H1 (cell line): ENCODE results near the gene SLC9A7. TPM values are rescaled to one million over a fixed set of nuclear protein-coding genes. Genes with fewer than 3 reads are reported as not detected.

Experiments used
- CTCF ChIA-PET: fragments of 300-600 bp; sonication (Branson Sonifier 250); formaldehyde crosslinking; loops from one replicate; lab custom pipeline; 2021; ENCODE audit not compliant: partially characterized antibody; lab: Charles Lee
- POLR2A ChIA-PET: fragments of 300-600 bp; sonication (Branson Sonifier 250); formaldehyde crosslinking; loops from one replicate; lab custom pipeline; 2021; ENCODE audit warnings: inconsistent platforms; ENCODE audit not compliant: partially characterized antibody; lab: Charles Lee
- DNase-seq, 2 experiments: peaks; one replicate each; pipeline versions ENCODE4 v3.0.0 to v3.0.0-alpha.2; 2010 to 2022; ENCODE audit warnings: low spot score in 2 of 2, low read depth in 1 of 2, mixed read lengths in 1 of 2
- FAIRE-seq: peaks from 2 replicates; lab custom pipeline; 2011; peaks lifted over from hg19 to GRCh38; lab: Jason Lieb, UNC
- H2AFZ ChIP-seq: 2 replicates; pipeline ENCODE4 v1.8.1; 2012; ENCODE audit warnings: low read length, inconsistent platforms
- H2AK5ac ChIP-seq: 2 replicates; pipeline ENCODE4 v1.6.1; 2013; ENCODE audit warnings: low read depth, low read length
- H2BK120ac ChIP-seq: replicated peaks from 2 replicates; pipeline ENCODE3; 2013; ENCODE audit warnings: low read depth, low read length, inconsistent platforms
- H2BK12ac ChIP-seq: 2 replicates; pipeline ENCODE4 v1.6.1; 2013; ENCODE audit warnings: low read depth, low read length
- H2BK15ac ChIP-seq: 2 replicates; pipeline ENCODE4 v1.6.1; 2013; ENCODE audit warnings: low read length
- H2BK20ac ChIP-seq: 2 replicates; pipeline ENCODE4 v1.6.1; 2013; ENCODE audit warnings: low read length
- H2BK5ac ChIP-seq: 2 replicates; pipeline ENCODE4 v1.6.1; 2013; ENCODE audit warnings: low read depth, low read length
- H3K14ac ChIP-seq: 2 replicates; pipeline ENCODE4 v1.6.1; 2013; ENCODE audit warnings: inconsistent platforms; ENCODE audit not compliant: insufficient read length
- H3K18ac ChIP-seq: 2 replicates; pipeline ENCODE4 v1.6.1; 2013; ENCODE audit warnings: low read length; ENCODE audit errors: extremely low read depth
- H3K23ac ChIP-seq: 2 replicates; pipeline ENCODE4 v1.6.1; 2013; ENCODE audit warnings: inconsistent platforms; ENCODE audit not compliant: insufficient read length
- H3K23me2 ChIP-seq: 2 replicates; pipeline ENCODE4 v1.6.1; 2013; ENCODE audit warnings: low read depth, low read length
- H3K27ac ChIP-seq: 2 replicates; pipeline ENCODE4 v1.6.1; 2011; ENCODE audit warnings: low read depth, low read length, inconsistent platforms
- H3K27me3 ChIP-seq, 4 experiments: replicated peaks in 1 of 4; 1 replicate in 1 of 4; 2 replicates in 3 of 4; pipeline versions ENCODE4 v1.6.1 to v1.8.1; 2011 to 2013; ENCODE audit warnings: low read length in 3 of 4, mild to moderate bottlenecking in 3 of 4, inconsistent platforms in 2 of 4, mixed read lengths in 2 of 4, moderate library complexity in 1 of 4; ENCODE audit not compliant: control insufficient read depth in 3 of 4, insufficient read depth in 3 of 4; ENCODE audit errors: extremely low read depth in 1 of 4
- H3K36me3 ChIP-seq, 4 experiments: 2 replicates each; pipeline versions ENCODE4 v1.6.1 to v1.8.1; 2011 to 2013; ENCODE audit warnings: mild to moderate bottlenecking in 4 of 4, low read length in 3 of 4, moderate library complexity in 2 of 4, control low read depth in 1 of 4, inconsistent platforms in 1 of 4; ENCODE audit not compliant: insufficient read depth in 4 of 4, control insufficient read depth in 2 of 4
- H3K4ac ChIP-seq: replicated peaks from 2 replicates; pipeline ENCODE3; 2013; ENCODE audit warnings: low read length, low read depth, mixed read lengths, inconsistent platforms; ENCODE audit not compliant: insufficient read length
- H3K4me1 ChIP-seq, 4 experiments: replicated peaks in 1 of 4; 1 replicate in 1 of 4; 2 replicates in 3 of 4; pipeline versions ENCODE4 v1.6.1 to v1.8.1; 2011 to 2013; ENCODE audit warnings: low read length in 3 of 4, inconsistent platforms in 2 of 4, mixed read lengths in 1 of 4; ENCODE audit not compliant: insufficient read depth in 4 of 4, control insufficient read depth in 3 of 4
- H3K4me2 ChIP-seq, 2 experiments: 2 replicates each; pipeline versions ENCODE4 v1.6.1 to v1.8.1; 2011 to 2013; ENCODE audit warnings: low read depth in 2 of 2, low read length in 2 of 2, control low read depth in 1 of 2, inconsistent platforms in 1 of 2, mild to moderate bottlenecking in 1 of 2; ENCODE audit not compliant: insufficient read depth in 1 of 2
- H3K4me3 ChIP-seq, 4 experiments: fragments of 200-600, 300-600 bp in 1 of 4; sonication (generic), shearing (Covaris generic), sonication (Bioruptor Twin) in 1 of 4; 2 replicates each; pipeline versions ENCODE4 v1.5.1 to v1.8.1; 2011 to 2016; ENCODE audit warnings: low read length in 4 of 4, low read depth in 3 of 4, control low read depth in 2 of 4, inconsistent platforms in 2 of 4, mild to moderate bottlenecking in 2 of 4, mixed read lengths in 1 of 4, moderate library complexity in 1 of 4; ENCODE audit not compliant: insufficient read depth in 2 of 4; ENCODE audit errors: extremely low read depth in 1 of 4
- H3K56ac ChIP-seq: replicated peaks from 2 replicates; pipeline ENCODE3; 2013; ENCODE audit warnings: low read depth, mild to moderate bottlenecking, mixed read lengths, low read length, inconsistent platforms; ENCODE audit not compliant: insufficient read length
- H3K79me1 ChIP-seq: 2 replicates; pipeline ENCODE4 v1.6.1; 2013; ENCODE audit warnings: low read depth, low read length, control low read depth
- H3K79me2 ChIP-seq, 2 experiments: 2 replicates each; pipeline versions ENCODE4 v1.6.1 to v1.8.1; 2012 to 2013; ENCODE audit warnings: low read length in 2 of 2, mild to moderate bottlenecking in 2 of 2, inconsistent platforms in 1 of 2; ENCODE audit not compliant: insufficient read depth in 2 of 2, control insufficient read depth in 1 of 2
- H3K9ac ChIP-seq, 4 experiments: replicated peaks in 1 of 4; 1 replicate in 1 of 4; 2 replicates in 3 of 4; pipeline versions ENCODE4 v1.6.1 to v1.8.1; 2011 to 2013; ENCODE audit warnings: low read depth in 3 of 4, low read length in 3 of 4, control low read depth in 2 of 4, mild to moderate bottlenecking in 2 of 4, moderate library complexity in 2 of 4, inconsistent platforms in 1 of 4; ENCODE audit errors: extremely low read depth in 1 of 4
- H3K9me3 ChIP-seq, 2 experiments: 2 replicates each; pipeline versions ENCODE4 v1.6.1 to v1.8.1; 2012 to 2013; ENCODE audit warnings: mild to moderate bottlenecking in 2 of 2, moderate library complexity in 2 of 2, control low read depth in 1 of 2, inconsistent platforms in 1 of 2, low read depth in 1 of 2, low read length in 1 of 2, mixed read lengths in 1 of 2; ENCODE audit not compliant: insufficient read depth in 2 of 2
- H4K20me1 ChIP-seq, 2 experiments: replicated peaks in 1 of 2; 2 replicates each; pipeline versions ENCODE3 to v1.8.1; 2011 to 2013; ENCODE audit warnings: inconsistent platforms in 2 of 2, low read length in 2 of 2, mild to moderate bottlenecking in 1 of 2; ENCODE audit not compliant: insufficient read depth in 2 of 2, control insufficient read depth in 1 of 2
- H4K5ac ChIP-seq: 2 replicates; pipeline ENCODE4 v1.6.1; 2013; ENCODE audit warnings: low read length, low read depth, mixed read lengths, inconsistent platforms; ENCODE audit not compliant: insufficient read length
- H4K8ac ChIP-seq: 2 replicates; pipeline ENCODE4 v1.8.0; 2013; ENCODE audit warnings: mild to moderate bottlenecking, moderate library complexity, low read length, inconsistent platforms; ENCODE audit not compliant: insufficient read depth; ENCODE audit errors: extremely low read depth
- H4K91ac ChIP-seq: replicated peaks from 2 replicates; pipeline ENCODE3; 2013; ENCODE audit warnings: low read length, mixed read lengths, inconsistent platforms; ENCODE audit not compliant: insufficient read length
- ASH2L ChIP-seq: fragments of 200-600, 300-600 bp; sonication (generic); IDR thresholded peaks from one replicate; pipeline ENCODE4 v1.7.1; 2017; ENCODE audit warnings: low read length
- BACH1 ChIP-seq: IDR thresholded peaks from 2 replicates; pipeline ENCODE4 v1.6.1; 2012; ENCODE audit warnings: low read length, improper control_type of control experiment
- CEBPB ChIP-seq: IDR thresholded peaks from 2 replicates; pipeline ENCODE4 v1.6.1; 2012; ENCODE audit warnings: low read depth, low read length
- CHD2 ChIP-seq: IDR thresholded peaks from 2 replicates; pipeline ENCODE4 v1.6.1; 2012; ENCODE audit warnings: low read length, improper control_type of control experiment
- CREB1 ChIP-seq: IDR thresholded peaks from 2 replicates; pipeline ENCODE4 v1.6.1; 2012; ENCODE audit warnings: inconsistent platforms
- JUN ChIP-seq: IDR thresholded peaks from 2 replicates; pipeline ENCODE4 v1.6.1; 2011; ENCODE audit warnings: low read depth, mild to moderate bottlenecking, improper control_type of control experiment, low read length
- KDM1A ChIP-seq: fragments of 200-600, 300-600 bp; sonication (generic); IDR thresholded peaks from 2 replicates; pipeline ENCODE4 v1.7.1; 2016; ENCODE audit warnings: mild to moderate bottlenecking, low read length, borderline replicate concordance
- KDM5A ChIP-seq: fragments of 200-600 bp; IDR thresholded peaks from 2 replicates; pipeline ENCODE4 v1.7.1; 2012; ENCODE audit warnings: mild to moderate bottlenecking, low read length, inconsistent platforms, mixed read lengths
- MAFK ChIP-seq: IDR thresholded peaks from 2 replicates; pipeline ENCODE4 v1.6.1; 2012; ENCODE audit warnings: low read depth, mild to moderate bottlenecking, improper control_type of control experiment, low read length
- POLR2AphosphoS5 ChIP-seq: IDR thresholded peaks from 2 replicates; pipeline ENCODE4 v1.6.1; 2011; ENCODE audit warnings: low read depth, low read length
- RAD21 ChIP-seq, 2 experiments: IDR thresholded peaks in 1 of 2; conservative IDR thresholded peaks in 1 of 2; 2 replicates each; pipeline ENCODE4 v1.6.1; 2011; ENCODE audit warnings: low read depth in 2 of 2, low read length in 2 of 2, improper control_type of control experiment in 1 of 2, inconsistent platforms in 1 of 2, mild to moderate bottlenecking in 1 of 2, moderate library complexity in 1 of 2
- SIN3A ChIP-seq, 2 experiments: IDR thresholded peaks in 1 of 2; conservative IDR thresholded peaks in 1 of 2; 2 replicates each; pipeline ENCODE4 v1.6.1; 2011 to 2012; ENCODE audit warnings: low read length in 2 of 2, improper control_type of control experiment in 1 of 2, low read depth in 1 of 2, mild to moderate bottlenecking in 1 of 2
- TAF1 ChIP-seq: IDR thresholded peaks from 2 replicates; pipeline ENCODE4 v1.6.1; 2011; ENCODE audit warnings: mild to moderate bottlenecking, low read depth, low read length
- TBP ChIP-seq: IDR thresholded peaks from 2 replicates; pipeline ENCODE4 v1.6.1; 2011; ENCODE audit warnings: low read depth, low read length, improper control_type of control experiment
- TCF12 ChIP-seq: IDR thresholded peaks from 2 replicates; pipeline ENCODE4 v1.6.1; 2011; ENCODE audit warnings: low read depth, mild to moderate bottlenecking, low read length
- TEAD4 ChIP-seq: IDR thresholded peaks from 2 replicates; pipeline ENCODE4 v1.6.1; 2012; ENCODE audit warnings: low read depth, low read length, inconsistent platforms, mixed read lengths
- ZNF274 ChIP-seq: IDR thresholded peaks from 2 replicates; pipeline ENCODE4 v1.7.0; 2012; ENCODE audit warnings: low read length, borderline replicate concordance; ENCODE audit errors: extremely low read depth
- WGBS, 2 experiments: shearing (Covaris generic) in 1 of 2; methylation state at CpG; one replicate each; pipeline versions ENCODE4 v1.1.6 to v1.1.7; 2013 to 2015; ENCODE audit warnings: low lambda C conversion rate in 2 of 2, mixed read lengths in 2 of 2, inconsistent platforms in 1 of 2, low coverage in 1 of 2, missing lambda C conversion rate in 1 of 2; ENCODE audit not compliant: insufficient replicate concordance in 2 of 2, insufficient coverage in 1 of 2, insufficient read length in 1 of 2; ENCODE audit errors: extremely low coverage in 1 of 2, missing lambda C conversion rate in 1 of 2; 5-methylcytosine and 5-hydroxymethylcytosine counted together
- polyA plus RNA-seq, 7 experiments: library from polyadenylated mRNA; depleted of rRNA in 3 of 7; stranded (reverse) in 5 of 7; unstranded in 2 of 7; fragments of >200 nt in 5 of 7; fragments of 200-250 nt in 2 of 7; gene quantifications; 1 replicate in 5 of 7; 2 replicates in 1 of 7; 4 replicates in 1 of 7; pipeline versions ENCODE4 v1.2.1 to v1.2.3, GENCODE V29; 2011 to 2013; ENCODE audit warnings: missing spikeins in 2 of 7, mixed read lengths in 2 of 7
- total RNA-seq: library from RNA; stranded (reverse); fragmentation: NEBNext Ultra II Directional; extraction: Animal tissue kit (Norgen Biotek cat#: 25700); gene quantifications from 2 replicates; pipeline ENCODE4 v1.2.1, GENCODE V29; 2021

SLC9A7 gene
- total and polyA plus RNA-seq, 2 of the 8 experiments (the other 6 are each of a cell fraction or from before 2014, with no cell fraction given): 6.7 to 17.2 TPM

- Histone ChIP-seq H3K27ac (no peak overlapping the region), H3K18ac (no peak overlapping the region), H3K79me1 (no peaks in the 10 kb centered on the region), H2AK5ac (no peak overlapping the region), H3K9ac (no peak overlapping the region), H2BK12ac (no peak overlapping the region), H3K23me2 (no peaks in the 10 kb centered on the region), H3K9me3 (no peaks in the 10 kb centered on the region), H3K14ac (no peak overlapping the region), H4K8ac (no peak overlapping the region), H4K20me1 (no peaks in the 10 kb centered on the region), H2BK120ac (no peak overlapping the region), H3K56ac (no peak overlapping the region), H4K91ac (no peak overlapping the region), H3K79me2 (peaks cover 0 to 41% of the 10 kb centered on the region in 2 experiments; a peak in 2 of 4 replicates), H2AFZ (no peak overlapping the region), H2BK15ac (no peak overlapping the region), H3K27me3 (no peaks in the 10 kb centered on the region), H4K5ac (no peak overlapping the region), H3K4me2 (no peak overlapping the region), H3K4me3 (no peak overlapping the region), H3K4me1 (no peaks in the 10 kb centered on the region), H2BK5ac (no peak overlapping the region), H3K4ac (no peak overlapping the region), H3K23ac (no peak overlapping the region), H2BK20ac (no peak overlapping the region), H3K36me3 (no peaks in the 10 kb centered on the region)
- ChIA-PET POLR2A (no interaction called here), CTCF (interaction anchor here (1.2 to 1.3 kb wide), 2 partner anchors 11 to 16 kb away, joined by 3 read pairs; no protein-coding TSS in a partner anchor)
- DNase-seq (no peak), FAIRE-seq (no peak)
- 92% methylated on average over 3 of the region's 3 CpGs; no CpG with 5 or more reads in 1 of the 2 experiments for WGBS, 2 experiments
- TF ChIP-seq BACH1 (no peak), TAF1 (no peak), TEAD4 (no peak), ASH2L (no peak), KDM1A (no peak), CEBPB (no peak), TCF12 (no peak), JUN (no peak), TBP (no peak), CREB1 (no peak), ZNF274 (no peak), RAD21 (IDR thresholded peaks at IDR 0.05 in 1 of 2, conservative IDR thresholded peaks at IDR 0.05 in 1 of 2; ENCODE audit: low read depth in 2 of 2, low read length in 2 of 2) (no peak), KDM5A (no peak), CHD2 (no peak), MAFK (no peak), SIN3A (conservative IDR thresholded peaks at IDR 0.05 in 1 of 2, IDR thresholded peaks at IDR 0.05 in 1 of 2; ENCODE audit: low read depth in 1 of 2, low read length in 2 of 2) (no peak), POLR2AphosphoS5 (no peak)
Measured at GRCh38 chrX:46744009-46744408, 14.9 kb downstream of the SLC9A7 start.
